Caco-2 (cell line): ENCODE measurements around the gene AATK. TPM values are rescaled to one million over a fixed set of nuclear protein-coding genes. Genes with fewer than 3 reads are reported as not detected.

ENCODE experiments used
- BruUV-seq: library from RNA; stranded (reverse); fragments of 400-500 nt; replicated peaks from 2 replicates; lab custom pipeline; 2021; lab: Mats Ljungman, UMichigan
- CTCF ChIA-PET: fragments of 300-600 bp; sonication (Branson Sonifier 250); formaldehyde crosslinking; loops from one replicate; lab custom pipeline; 2022; ENCODE audit warnings: antibody characterized with exemption; lab: Charles Lee
- POLR2A ChIA-PET: fragments of 300-600 bp; sonication (Branson Sonifier 250); formaldehyde crosslinking; loops from one replicate; lab custom pipeline; 2022; ENCODE audit warnings: antibody characterized with exemption; lab: Charles Lee
- DNase-seq, 2 experiments: peaks; one replicate each; pipeline versions ENCODE4 v3.0.0 to v3.0.0-alpha.2; 2020 to 2022
- H3K27me3 ChIP-seq: replicated peaks from 2 replicates; pipeline ENCODE4 v1.6.0; 2011; ENCODE audit warnings: low read length; ENCODE audit not compliant: control insufficient read depth, insufficient read depth
- H3K36me3 ChIP-seq: 2 replicates; pipeline ENCODE4 v1.5.1; 2011; ENCODE audit warnings: low read length; ENCODE audit not compliant: control insufficient read depth, insufficient read depth
- H3K4me1 ChIP-seq: fragments of 250-450 bp; sonication (Bioruptor Pico); 2 replicates; pipeline ENCODE4 v1.5.1; 2020; ENCODE audit warnings: mild to moderate bottlenecking
- H3K4me3 ChIP-seq: 2 replicates; pipeline ENCODE4 v1.5.1; 2011; ENCODE audit warnings: low read depth, mild to moderate bottlenecking, control low read depth, low read length
- H3K9me3 ChIP-seq: fragments of 250-450 bp; sonication (Bioruptor Pico); 2 replicates; pipeline ENCODE4 v1.5.1; 2020; ENCODE audit warnings: mild to moderate bottlenecking, moderate library complexity
- H3K27ac Mint-ChIP-seq: one replicate; pipeline ENCODE4 v1.8.0; 2022; ENCODE audit warnings: mixed read lengths; ENCODE audit not compliant: unreplicated experiment
- H3K27me3 Mint-ChIP-seq: one replicate; pipeline ENCODE4 v1.8.0; 2022; ENCODE audit warnings: mixed read lengths; ENCODE audit not compliant: insufficient read depth, unreplicated experiment
- H3K36me3 Mint-ChIP-seq: one replicate; pipeline ENCODE4 v1.8.0; 2022; ENCODE audit warnings: mild to moderate bottlenecking, mixed read lengths; ENCODE audit not compliant: insufficient read depth, unreplicated experiment
- H3K4me1 Mint-ChIP-seq: one replicate; pipeline ENCODE4 v1.8.0; 2022; ENCODE audit warnings: low read depth, mixed read lengths; ENCODE audit not compliant: unreplicated experiment
- H3K4me3 Mint-ChIP-seq: one replicate; pipeline ENCODE4 v1.8.0; 2022; ENCODE audit warnings: mild to moderate bottlenecking, moderate library complexity, mixed read lengths; ENCODE audit not compliant: unreplicated experiment
- H3K9me3 Mint-ChIP-seq: one replicate; pipeline ENCODE4 v1.8.0; 2022; ENCODE audit warnings: mixed read lengths; ENCODE audit not compliant: unreplicated experiment
- CTCF ChIP-seq, 2 experiments: fragments of 200-600 bp in 1 of 2; IDR thresholded peaks; 1 replicate in 1 of 2; 2 replicates in 1 of 2; pipeline versions ENCODE4 v1.5.1 to v1.8.0; 2011 to 2022; ENCODE audit warnings: antibody characterized with exemption in 1 of 2, control low read depth in 1 of 2, inconsistent platforms in 1 of 2, low read depth in 1 of 2, low read length in 1 of 2, mild to moderate bottlenecking in 1 of 2, moderate library complexity in 1 of 2; ENCODE audit not compliant: insufficient read depth in 1 of 2, severe bottlenecking in 1 of 2, unreplicated experiment in 1 of 2
- intact Hi-C: fragments of 100-400 bp; cut with micrococcal nuclease; formaldehyde crosslinking; loops from one replicate; pipeline ENCODE4 v1.10.0; 2022; ENCODE audit not compliant: unreplicated experiment
- total RNA-seq: library from RNA; stranded (reverse); gene quantifications from 2 replicates; pipeline ENCODE4 v1.2.3, GENCODE V29; 2022

The AATK gene
- total RNA-seq, 1 experiment from 2014 or later: 26.6 TPM

DNA sequence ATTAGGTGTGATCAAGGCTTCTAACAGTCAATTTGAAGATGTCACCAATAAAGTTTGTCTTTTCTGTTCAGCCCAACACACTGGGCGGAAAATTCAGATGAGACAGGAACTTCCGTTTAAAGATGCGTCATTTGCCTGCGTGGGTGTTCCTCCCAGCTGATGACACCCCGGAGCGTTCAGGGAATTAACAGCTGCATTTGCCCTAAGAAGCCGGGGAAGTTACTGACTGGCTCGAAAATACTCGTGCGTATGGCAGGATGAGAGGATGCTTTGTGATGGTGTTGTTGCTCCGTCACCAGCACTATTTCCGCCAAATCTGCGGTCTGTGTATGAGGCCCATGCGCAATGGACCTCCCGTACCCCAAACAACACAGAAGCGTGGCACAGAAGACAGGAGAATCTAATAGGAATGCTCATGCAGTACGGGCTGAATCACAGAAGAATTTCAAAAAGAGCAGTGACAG is 12.6 kb downstream of the AATK start:
- Mint-ChIP-seq H3K27me3 (no peaks in the 10 kb centered on the region), H3K4me1 (no peaks in the 10 kb centered on the region), H3K36me3 (no peaks in the 10 kb centered on the region), H3K4me3 (no peak overlapping the region), H3K27ac (no peak overlapping the region), H3K9me3 (no peaks in the 10 kb centered on the region)
- CTCF ChIA-PET: interaction anchor here (0.6 kb wide), 1 partner anchor 87 kb away, joined by 3 read pairs; no protein-coding TSS in a partner anchor
- Histone ChIP-seq H3K4me3 (no peak overlapping the region), H3K36me3 (no peaks in the 10 kb centered on the region), H3K27me3 (no peaks in the 10 kb centered on the region), H3K4me1 (no peaks in the 10 kb centered on the region), H3K9me3 (no peaks in the 10 kb centered on the region)
- TF ChIP-seq CTCF (IDR thresholded peaks at IDR 0.05; ENCODE audit: insufficient read depth in 1 of 2, low read depth in 1 of 2, low read length in 1 of 2, severe bottlenecking in 1 of 2, unreplicated experiment in 1 of 2): no peak
- intact Hi-C loops: no loop called here
- POLR2A ChIA-PET: no interaction called here
- DNase-seq: no peak
- BruUV-seq: no TSS peak

DNA sequence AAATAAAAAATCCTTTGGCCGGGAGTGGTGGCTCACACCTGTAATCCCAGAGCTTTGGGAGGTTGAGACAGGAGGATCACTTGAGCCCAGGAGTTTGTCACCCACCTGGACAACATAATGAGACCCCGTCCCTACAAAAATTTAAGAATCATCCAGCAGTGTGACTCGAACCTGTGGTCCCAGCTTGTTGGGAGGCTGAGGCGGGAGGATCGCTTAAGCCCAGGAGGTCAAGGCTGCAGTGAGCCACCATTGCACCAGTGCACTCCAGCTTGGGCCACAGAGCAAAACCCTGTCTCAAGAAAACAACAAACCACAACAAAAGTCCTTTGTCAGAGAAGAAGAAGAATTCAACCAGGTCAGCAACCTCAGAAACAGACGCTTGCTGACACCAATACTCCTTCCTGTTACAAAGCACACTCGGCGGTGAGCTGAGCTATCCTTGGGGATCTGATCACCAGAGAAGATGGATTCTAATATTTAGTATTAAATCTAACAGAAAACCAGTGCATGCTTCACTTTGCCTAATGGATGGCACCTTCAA is 13.7 kb downstream of the AATK start:
- Mint-ChIP-seq H3K27me3 (no peaks in the 10 kb centered on the region), H3K27ac (no peak overlapping the region), H3K4me3 (no peak overlapping the region), H3K4me1 (no peaks in the 10 kb centered on the region), H3K9me3 (no peaks in the 10 kb centered on the region), H3K36me3 (no peaks in the 10 kb centered on the region)
- no peaks in the 10 kb centered on the region for H3K4me1 ChIP-seq
- CTCF ChIA-PET: no interaction called here
- no peaks in the 10 kb centered on the region for H3K9me3 ChIP-seq
- BruUV-seq: no TSS peak
- no peak for DNase-seq
- no peaks in the 10 kb centered on the region for H3K36me3 ChIP-seq
- TF ChIP-seq CTCF (IDR thresholded peaks at IDR 0.05; ENCODE audit: insufficient read depth in 1 of 2, low read depth in 1 of 2, low read length in 1 of 2, severe bottlenecking in 1 of 2, unreplicated experiment in 1 of 2): no peak
- POLR2A ChIA-PET: no interaction called here
- H3K27me3 ChIP-seq: no peaks in the 10 kb centered on the region
- H3K4me3 ChIP-seq: no peak overlapping the region
- intact Hi-C loops: no loop called here

DNA sequence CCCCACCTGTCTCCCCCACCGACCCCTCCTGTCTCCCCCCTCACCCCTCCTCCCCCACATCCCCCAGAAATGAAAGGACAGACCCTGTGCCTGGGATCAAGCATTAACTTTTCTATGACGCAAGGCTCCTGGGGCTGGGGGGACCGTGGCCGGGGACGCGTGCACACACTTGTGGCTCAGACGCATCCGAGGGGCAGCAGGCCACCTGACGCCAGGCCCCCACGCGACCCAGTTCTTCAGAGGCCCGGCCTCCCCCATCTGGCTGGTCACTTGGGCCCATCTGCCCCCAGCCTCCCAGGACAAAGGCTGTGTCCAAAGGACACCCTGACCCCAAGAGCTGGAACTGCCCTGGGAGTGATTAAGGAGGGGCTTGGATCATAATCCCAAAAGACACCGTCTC is 14.7 kb downstream of the AATK start:
- Histone ChIP-seq H3K4me3 (no peak overlapping the region), H3K27me3 (no peaks in the 10 kb centered on the region), H3K36me3 (no peaks in the 10 kb centered on the region), H3K9me3 (no peaks in the 10 kb centered on the region), H3K4me1 (no peaks in the 10 kb centered on the region)
- no peaks in the 10 kb centered on the region for H3K9me3 Mint-ChIP-seq
- no peaks in the 10 kb centered on the region for H3K36me3 Mint-ChIP-seq
- CTCF ChIA-PET: no interaction called here
- POLR2A ChIA-PET: no interaction called here
- no peak for DNase-seq
- no peak overlapping the region for H3K27ac Mint-ChIP-seq
- H3K4me1 Mint-ChIP-seq: no peaks in the 10 kb centered on the region
- no peak overlapping the region for H3K4me3 Mint-ChIP-seq
- BruUV-seq: no TSS peak
- no peaks in the 10 kb centered on the region for H3K27me3 Mint-ChIP-seq
- intact Hi-C loops: no loop called here
- no peak for TF ChIP-seq CTCF (IDR thresholded peaks at IDR 0.05; ENCODE audit: insufficient read depth in 1 of 2, low read depth in 1 of 2, low read length in 1 of 2, severe bottlenecking in 1 of 2, unreplicated experiment in 1 of 2)
